A673 (cell line): ENCODE data around the gene MUC20. TPM values are rescaled to one million over a fixed set of nuclear protein-coding genes. Genes with fewer than 3 reads are reported as not detected.
"Not testable (repeated sequence)": the region's sequence is repeated elsewhere in the genome, so short reads cannot be mapped to it uniquely, and the experiment has no call there.

Source experiments
- BruUV-seq: library from RNA; stranded (reverse); fragments of 400-500 nt; replicated peaks from 2 replicates; lab custom pipeline; 2021; lab: Mats Ljungman, UMichigan
- CTCF ChIA-PET: fragments of 300-600 bp; sonication (Branson Sonifier 250); formaldehyde crosslinking; loops from one replicate; lab custom pipeline; 2022; ENCODE audit warnings: antibody characterized with exemption; lab: Charles Lee
- POLR2A ChIA-PET: fragments of 300-600 bp; sonication (Branson Sonifier 250); formaldehyde crosslinking; loops from one replicate; lab custom pipeline; 2022; ENCODE audit warnings: antibody characterized with exemption; ENCODE audit not compliant: low non-redundant PET; lab: Charles Lee
- DNase-seq: peaks from one replicate; pipeline ENCODE4 v3.0.0-alpha.2; 2015; ENCODE audit warnings: low spot score
- H3K27ac ChIP-seq: fragments of 200-600 bp; sonication (generic); 2 replicates; pipeline ENCODE4 v1.5.1; 2016; ENCODE audit warnings: mixed run types, low read depth, mild to moderate bottlenecking, mixed read lengths, antibody characterized with exemption, low read length; ENCODE audit not compliant: poor library complexity, severe bottlenecking
- H3K27me3 ChIP-seq: fragments of 200-600 bp; sonication (generic); replicated peaks from 2 replicates; pipeline ENCODE4 v1.6.1; 2017; ENCODE audit warnings: mixed run types, low read depth, mild to moderate bottlenecking, mixed read lengths, antibody characterized with exemption, low read length; ENCODE audit not compliant: insufficient read depth, poor library complexity
- H3K36me3 ChIP-seq: fragments of 200-600 bp; sonication (generic); 2 replicates; pipeline ENCODE4 v1.6.1; 2016; ENCODE audit warnings: mixed run types, mild to moderate bottlenecking, mixed read lengths, antibody characterized with exemption, low read length; ENCODE audit not compliant: insufficient read depth, poor library complexity, severe bottlenecking
- H3K4me1 ChIP-seq: fragments of 200-600 bp; sonication (generic); 2 replicates; pipeline ENCODE4 v1.6.1; 2017; ENCODE audit warnings: mixed run types, mild to moderate bottlenecking, mixed read lengths, antibody characterized with exemption, low read length; ENCODE audit not compliant: insufficient read depth, poor library complexity, severe bottlenecking
- H3K4me3 ChIP-seq: fragments of 200-600 bp; sonication (generic); 2 replicates; pipeline ENCODE4 v1.5.1; 2016; ENCODE audit warnings: low read depth, mixed run types, mild to moderate bottlenecking, mixed read lengths, low read length; ENCODE audit not compliant: poor library complexity, severe bottlenecking
- H3K9me3 ChIP-seq: fragments of 200-600 bp; sonication (generic); 2 replicates; pipeline ENCODE4 v1.6.1; 2016; ENCODE audit warnings: mixed run types, low read depth, mild to moderate bottlenecking, mixed read lengths, antibody characterized with exemption, low read length; ENCODE audit not compliant: poor library complexity, severe bottlenecking
- EZH2 ChIP-seq: fragments of 200-600 bp; sonication (generic); IDR thresholded peaks from 2 replicates; pipeline ENCODE4 v1.6.1; 2017; ENCODE audit warnings: borderline replicate concordance, low read depth, mild to moderate bottlenecking, mixed read lengths, antibody characterized with exemption, low read length; ENCODE audit not compliant: poor library complexity, severe bottlenecking
- intact Hi-C: fragments of 100-400 bp; cut with micrococcal nuclease; formaldehyde crosslinking; loops from one replicate; pipeline ENCODE4 v1.10.0; 2022; ENCODE audit not compliant: unreplicated experiment
- total RNA-seq: library from RNA; stranded (reverse); gene quantifications from 2 replicates; pipeline ENCODE4 v1.2.3, GENCODE V29; 2021
- TF ChIP-seq, protein P1 (sequence below): fragments of 300-800, 200-600 bp; sonication (generic); conservative IDR thresholded peaks from 2 replicates; pipeline ENCODE4 v1.5.1; 2017; ENCODE audit warnings: low read depth, mild to moderate bottlenecking, antibody characterized with exemption, low read length, moderate library complexity, mixed read lengths

MUC20 gene
- total RNA-seq, 1 experiment from 2014 or later: 1.1 TPM

DNA sequence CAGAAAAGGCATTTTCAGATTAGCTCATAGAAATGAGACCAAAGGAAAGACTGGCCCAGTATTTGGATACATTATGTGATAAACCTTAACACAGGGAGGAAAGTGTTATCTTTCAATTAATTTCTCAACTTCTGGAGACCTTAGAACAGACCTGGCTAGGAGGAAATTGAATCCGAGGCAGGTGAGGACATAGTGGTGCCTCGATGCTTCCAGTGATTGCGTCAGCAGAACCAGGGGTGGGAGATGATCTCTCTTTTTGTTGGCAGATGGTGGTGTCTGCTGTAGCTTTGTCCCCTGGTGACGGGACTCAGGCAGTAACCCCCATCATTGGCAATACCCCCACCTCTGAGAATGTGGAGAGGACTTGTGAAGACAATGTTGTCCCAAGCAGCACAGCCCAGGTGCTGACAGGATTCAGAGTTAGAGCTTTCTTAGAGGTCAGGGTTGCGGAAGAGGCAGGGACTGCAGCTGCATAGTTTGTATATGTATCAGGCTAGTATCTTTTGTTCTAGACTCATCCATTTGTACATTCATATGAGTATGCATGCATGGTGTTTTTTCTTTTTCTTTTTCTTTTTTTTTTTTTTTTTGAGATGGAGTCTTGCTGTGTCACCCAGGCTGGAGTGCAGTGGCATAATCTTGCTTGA is 27.9 kb upstream of the MUC20 start:
- intact Hi-C loops: no loop called here
- H3K4me3 ChIP-seq: no peak overlapping the region
- no peak overlapping the region for H3K27ac ChIP-seq
- no TSS peak for BruUV-seq
- no peak for DNase-seq
- CTCF ChIA-PET: no interaction called here
- TF ChIP-seq, protein P1, sequence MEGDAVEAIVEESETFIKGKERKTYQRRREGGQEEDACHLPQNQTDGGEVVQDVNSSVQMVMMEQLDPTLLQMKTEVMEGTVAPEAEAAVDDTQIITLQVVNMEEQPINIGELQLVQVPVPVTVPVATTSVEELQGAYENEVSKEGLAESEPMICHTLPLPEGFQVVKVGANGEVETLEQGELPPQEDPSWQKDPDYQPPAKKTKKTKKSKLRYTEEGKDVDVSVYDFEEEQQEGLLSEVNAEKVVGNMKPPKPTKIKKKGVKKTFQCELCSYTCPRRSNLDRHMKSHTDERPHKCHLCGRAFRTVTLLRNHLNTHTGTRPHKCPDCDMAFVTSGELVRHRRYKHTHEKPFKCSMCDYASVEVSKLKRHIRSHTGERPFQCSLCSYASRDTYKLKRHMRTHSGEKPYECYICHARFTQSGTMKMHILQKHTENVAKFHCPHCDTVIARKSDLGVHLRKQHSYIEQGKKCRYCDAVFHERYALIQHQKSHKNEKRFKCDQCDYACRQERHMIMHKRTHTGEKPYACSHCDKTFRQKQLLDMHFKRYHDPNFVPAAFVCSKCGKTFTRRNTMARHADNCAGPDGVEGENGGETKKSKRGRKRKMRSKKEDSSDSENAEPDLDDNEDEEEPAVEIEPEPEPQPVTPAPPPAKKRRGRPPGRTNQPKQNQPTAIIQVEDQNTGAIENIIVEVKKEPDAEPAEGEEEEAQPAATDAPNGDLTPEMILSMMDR: no peak
- no peak for TF ChIP-seq EZH2
- peaks cover 5% of the 10 kb centered on the region for H3K4me1 ChIP-seq
- POLR2A ChIA-PET: no interaction called here
- H3K9me3 ChIP-seq: no peaks in the 10 kb centered on the region
- H3K27me3 ChIP-seq: no peaks in the 10 kb centered on the region
- peaks cover 4% of the 10 kb centered on the region for H3K36me3 ChIP-seq

DNA sequence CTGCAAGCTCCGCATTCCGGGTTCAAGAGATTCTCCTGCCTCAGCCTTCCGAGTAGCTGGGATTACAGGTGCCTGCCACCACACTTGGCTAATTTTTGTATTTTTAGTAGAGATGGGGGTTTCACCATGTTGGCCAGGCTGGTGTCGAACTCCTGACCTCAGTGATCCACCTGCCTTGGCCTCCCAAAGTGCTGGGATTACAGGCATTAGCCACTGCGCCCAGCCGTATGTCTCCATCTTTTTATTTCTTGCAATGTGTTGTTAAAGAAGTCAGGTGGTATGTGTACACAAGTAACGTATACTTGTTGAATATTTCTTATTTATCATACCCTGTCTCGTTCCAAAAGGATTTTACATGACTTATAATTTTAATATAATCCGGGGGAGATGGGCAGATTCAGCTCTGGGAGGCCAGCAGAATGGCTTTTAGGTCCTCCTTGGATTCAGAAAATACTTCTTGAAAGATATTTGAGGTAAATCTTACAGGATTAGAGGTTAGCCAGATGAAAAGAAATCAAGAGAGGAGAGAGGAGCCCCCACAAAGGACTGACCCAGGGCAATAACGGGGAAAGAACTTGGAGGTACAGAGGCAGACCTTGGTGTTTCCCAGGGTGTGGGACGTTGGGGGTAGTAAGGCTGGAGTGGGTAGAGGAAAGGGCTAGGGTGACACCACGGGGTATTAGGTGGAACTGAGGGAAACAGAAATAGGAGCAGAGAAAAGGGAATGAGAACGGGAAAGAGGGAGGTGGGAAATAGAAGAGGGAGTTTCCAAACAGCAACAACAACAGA is 27.2 kb upstream of the MUC20 start:
- no TSS peak for BruUV-seq

DNA sequence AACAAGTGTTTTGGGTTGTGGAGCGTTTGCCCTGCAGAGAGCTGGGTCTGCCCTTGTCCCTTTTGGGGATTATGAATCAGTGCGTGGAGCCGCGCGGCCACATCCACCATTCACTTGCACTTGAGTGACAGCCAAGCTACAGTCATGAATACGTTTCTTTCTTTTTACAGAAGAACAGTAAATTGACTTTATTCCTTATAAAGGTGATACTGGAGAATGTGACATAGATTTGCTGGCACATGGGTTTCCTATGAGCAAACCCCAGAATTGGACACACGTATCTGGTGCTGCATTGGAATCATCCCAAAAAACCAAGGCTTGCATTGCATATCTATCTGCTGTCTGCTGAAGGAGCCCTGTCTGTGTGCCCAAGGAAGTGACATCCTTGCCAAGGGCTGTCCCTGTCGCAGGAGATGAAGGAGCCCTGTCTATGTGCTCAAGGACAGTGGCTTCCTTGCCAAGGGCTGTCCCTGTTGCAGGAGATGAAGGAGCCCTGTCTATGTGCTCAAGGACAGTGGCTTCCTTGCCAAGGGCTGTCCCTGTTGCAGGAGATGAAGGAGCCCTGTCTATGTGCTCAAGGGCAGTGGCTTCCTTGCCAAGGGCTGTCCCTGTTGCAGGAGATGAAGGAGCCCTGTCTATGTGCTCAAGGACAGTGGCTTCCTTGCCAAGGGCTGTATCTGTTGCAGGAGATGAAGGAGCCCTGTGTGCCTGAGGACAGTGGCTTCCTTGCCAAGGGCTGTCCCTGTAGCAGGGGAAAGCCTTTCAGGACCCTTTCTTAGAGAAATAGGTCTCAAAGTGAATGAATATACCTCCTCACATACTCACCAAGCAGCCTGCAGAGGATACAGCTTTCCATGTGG is 26.3 kb upstream of the MUC20 start:
- H3K4me1 ChIP-seq, H3K27ac ChIP-seq, DNase-seq, POLR2A ChIA-PET, BruUV-seq, H3K27me3 ChIP-seq, CTCF ChIA-PET, H3K36me3 ChIP-seq, H3K4me3 ChIP-seq, H3K9me3 ChIP-seq, intact Hi-C loops: not testable (repeated sequence)

More for the DNA sequence above, 27.2 kb upstream of the MUC20 start:
- TF ChIP-seq, protein P1: no peak
- no peak for TF ChIP-seq EZH2
- H3K4me3 ChIP-seq: no peak overlapping the region
- H3K27ac ChIP-seq: no peak overlapping the region
- intact Hi-C loops: no loop called here
- H3K36me3 ChIP-seq: peaks cover 4% of the 10 kb centered on the region
- POLR2A ChIA-PET: no interaction called here
- H3K4me1 ChIP-seq: peaks cover 10% of the 10 kb centered on the region
- no peak for DNase-seq
- CTCF ChIA-PET: no interaction called here
- no peaks in the 10 kb centered on the region for H3K27me3 ChIP-seq
- no peaks in the 10 kb centered on the region for H3K9me3 ChIP-seq
